Adipose tissue (tissue), 3 donors: Measurements from ENCODE around the gene PNCK. TPM values are rescaled to one million over a fixed set of nuclear protein-coding genes. Genes with fewer than 3 reads are reported as not detected.
"Not testable (repeated sequence)": the region's sequence is repeated elsewhere in the genome, so short reads cannot be mapped to it uniquely, and the experiment has no call there.

Experiments
- H3K27ac ChIP-seq: one replicate; pipeline ENCODE4 v1.5.1; 2013; ENCODE audit warnings: low read depth, low read length
- WGBS, 3 donors: extraction: QIAGEN DNeasy Blood & Tissue Kit; methylation state at CpG; one replicate each; pipeline ENCODE4 v1.1.7; 2013; 5-methylcytosine and 5-hydroxymethylcytosine counted together
- polyA plus RNA-seq, 3 donors: library from polyadenylated mRNA; stranded (reverse); fragments of 200-250 nt; gene quantifications; one replicate each; pipeline ENCODE4 v1.2.3, GENCODE V29; 2013
- donor health status: healthy with polysubstance abuse.
- donor health status: Bipolar disorder and iron deficiency.
- donor health status: healthy.

The PNCK gene
- polyA plus RNA-seq, 3 donors = 0.64 to 1.5 (median 1.5) TPM

DNA sequence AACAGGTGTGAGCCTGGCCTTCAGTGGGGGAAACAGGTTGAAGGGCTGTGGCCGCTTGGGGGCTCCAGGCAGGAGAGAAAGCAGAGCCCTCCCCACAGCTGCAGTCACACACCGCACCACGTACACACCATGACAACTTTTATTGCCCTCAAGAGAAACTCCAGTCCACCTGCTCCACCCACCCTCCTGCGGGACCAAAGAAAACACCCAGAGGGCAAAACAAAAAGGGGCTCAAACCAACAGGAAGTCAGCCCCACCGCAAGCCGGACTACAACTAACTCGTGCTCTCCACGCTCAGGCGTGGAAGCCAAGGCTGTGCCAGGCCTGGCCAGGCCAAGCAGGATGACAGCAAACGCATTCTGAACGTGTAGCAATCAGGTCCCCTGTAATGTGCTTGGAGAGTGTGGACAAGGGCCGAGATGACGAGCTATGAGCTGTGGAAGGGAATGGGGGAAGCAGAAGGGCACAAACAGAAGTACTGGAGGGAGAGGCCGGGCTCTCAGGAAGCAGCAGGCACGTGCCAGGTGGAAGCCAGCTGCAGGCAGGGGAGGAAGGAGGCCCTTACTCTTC, 26.8 kb upstream of the PNCK start:
- no peak overlapping the region for H3K27ac ChIP-seq
- WGBS, 3 donors = 68 to 77% (median 77%) methylated on average over 14 to 15 of the region's 15 CpGs

DNA sequence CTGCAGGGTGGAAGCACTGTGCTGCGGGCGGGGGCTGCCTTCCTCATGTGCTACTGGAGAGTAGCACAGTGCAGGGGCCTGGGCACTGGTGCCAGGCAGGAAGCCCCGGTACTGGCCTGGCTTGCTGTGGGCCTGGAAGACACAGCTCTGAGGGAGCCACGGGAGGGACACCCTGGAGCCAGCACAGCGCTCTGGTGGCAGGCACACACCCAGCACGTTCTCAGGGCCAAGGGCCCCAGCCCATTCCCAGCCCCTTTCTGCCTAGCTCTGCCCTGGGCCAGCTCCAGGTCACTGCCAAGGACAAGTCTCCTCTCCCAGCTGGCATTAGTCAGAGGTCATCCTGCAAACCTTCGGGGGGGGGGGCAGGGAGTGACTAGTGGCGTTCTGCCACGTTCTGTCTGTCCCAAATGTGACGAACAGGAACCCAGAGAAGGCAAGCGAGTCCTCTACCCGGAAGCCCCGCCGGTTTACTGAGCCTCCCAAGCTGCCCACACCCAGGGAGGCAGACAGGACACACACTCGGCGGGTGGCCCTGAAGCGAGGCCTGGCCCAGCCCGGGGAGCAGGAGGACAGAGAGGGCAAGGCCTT, 26.3 kb upstream of the PNCK start:
- not testable (repeated sequence) for H3K27ac ChIP-seq
- WGBS, 3 donors = 65 to 74% (median 66%) methylated on average over 13 to 18 of the region's 18 CpGs

DNA sequence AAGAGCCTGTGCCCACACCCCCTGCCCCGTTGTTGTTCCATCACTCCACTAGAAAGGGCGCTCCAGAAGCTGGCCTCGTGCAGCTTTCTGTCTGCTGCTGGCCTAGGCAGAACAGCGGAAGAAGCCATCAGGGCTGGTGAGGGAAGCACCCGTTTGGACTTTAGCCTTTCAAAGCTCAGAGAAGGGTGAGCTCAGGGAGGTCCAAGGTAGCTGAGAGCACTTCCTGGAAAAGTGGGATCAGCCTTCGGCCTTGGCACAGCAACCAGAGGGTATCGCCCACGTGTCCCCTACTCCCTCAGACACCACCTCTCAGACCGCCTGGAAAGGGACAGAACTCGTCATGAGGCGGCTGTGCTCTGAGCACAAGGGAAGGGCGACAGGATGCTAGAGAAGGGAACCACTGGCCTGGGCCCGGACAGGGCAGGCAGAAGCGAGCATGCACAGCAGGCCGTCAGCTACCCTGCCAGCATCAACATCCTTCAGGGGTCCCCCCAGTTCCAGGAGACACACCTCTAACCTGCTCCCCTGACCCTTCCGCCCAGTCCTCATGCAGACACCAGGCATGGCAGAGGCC, 25.7 kb upstream of the PNCK start:
- 83 to 88% (median 88%) methylated on average over 9 to 16 of the region's 16 CpGs for WGBS, 3 donors
- H3K27ac ChIP-seq = not testable (repeated sequence)

DNA sequence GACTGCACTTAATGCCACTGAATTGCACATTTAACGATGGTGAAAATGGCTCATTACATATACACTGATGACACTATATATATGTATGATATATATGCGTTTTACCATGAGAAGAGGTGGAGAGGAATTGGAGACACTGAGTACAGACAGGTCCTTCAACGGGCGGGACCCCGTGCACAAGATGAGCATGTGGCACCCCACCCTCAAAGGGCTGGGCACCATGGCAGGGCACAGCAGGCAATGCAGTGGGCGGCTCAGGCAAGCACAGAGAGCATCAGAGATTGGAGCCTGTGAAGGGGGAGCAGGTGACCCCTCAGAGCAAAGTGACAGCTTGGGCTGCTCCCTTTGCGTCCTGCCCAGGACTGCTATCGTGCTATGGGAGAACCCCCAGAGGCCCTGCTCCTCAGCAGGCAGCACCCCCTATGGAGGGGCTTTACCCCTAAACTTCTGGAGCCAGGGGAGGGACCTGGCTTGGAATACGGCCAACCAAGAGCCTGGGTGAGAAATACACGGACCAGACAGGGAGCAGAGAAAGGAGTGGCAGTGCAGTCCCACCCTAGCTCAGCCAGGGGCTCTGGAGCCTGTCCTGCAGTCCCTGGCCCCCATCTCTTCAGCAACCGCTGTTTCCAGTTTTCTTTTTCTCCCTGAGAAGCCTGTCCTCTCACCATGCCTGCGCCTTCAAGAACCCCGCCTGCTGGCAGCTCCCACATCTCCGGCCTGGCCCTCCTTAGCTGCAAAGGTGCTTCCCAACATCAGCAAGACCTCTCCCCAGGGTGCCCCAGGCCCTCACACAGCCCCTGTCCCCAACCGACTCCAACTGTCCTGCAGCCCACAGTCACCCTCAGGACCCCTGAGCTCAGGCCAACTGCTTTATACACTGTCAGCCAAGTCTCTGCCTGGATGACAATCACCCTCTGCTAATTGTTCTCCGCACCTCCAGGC, 24.6 kb upstream of the PNCK start:
- WGBS, 3 donors = 86 to 92% (median 90%) methylated on average over 11 to 14 of the region's 16 CpGs
- no peak overlapping the region for H3K27ac ChIP-seq

DNA sequence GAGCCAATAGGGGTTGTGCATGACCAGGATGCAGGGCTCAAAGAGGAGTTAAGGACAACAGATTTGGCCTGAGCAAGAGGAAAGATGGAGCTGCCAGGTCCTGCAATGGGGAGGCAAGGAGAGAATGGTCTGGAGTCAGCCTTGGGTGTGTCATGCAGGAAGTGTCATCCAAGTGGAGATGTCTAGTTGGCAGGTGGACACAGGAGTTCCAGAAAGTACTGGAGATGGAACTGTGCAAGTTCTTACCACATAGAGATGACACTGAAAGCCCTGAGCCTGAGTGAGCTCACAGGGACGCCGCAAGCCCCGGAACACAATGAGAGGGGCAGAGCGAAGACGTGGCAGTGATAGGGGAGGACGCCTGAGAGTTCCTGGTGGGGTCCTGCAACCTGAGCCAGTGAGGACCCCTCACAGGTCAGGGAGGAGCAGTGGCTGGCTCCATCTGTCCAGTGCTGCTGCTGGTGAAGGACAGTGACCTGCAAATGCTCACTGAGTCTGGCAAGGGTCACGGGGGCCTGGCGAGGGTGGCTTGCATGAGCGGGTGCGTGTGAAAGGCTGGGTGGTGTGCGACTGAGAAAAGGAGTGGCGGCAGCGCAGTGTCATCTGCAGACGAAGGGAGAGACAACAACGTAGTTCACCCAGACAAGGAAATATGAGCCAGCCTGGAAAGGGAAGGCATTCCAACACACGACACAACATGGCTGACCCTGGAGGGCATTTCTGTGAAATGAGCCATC, 23.5 kb upstream of the PNCK start:
- 88 to 95% (median 93%) methylated on average over 16 of the region's 16 CpGs for WGBS, 3 donors

DNA sequence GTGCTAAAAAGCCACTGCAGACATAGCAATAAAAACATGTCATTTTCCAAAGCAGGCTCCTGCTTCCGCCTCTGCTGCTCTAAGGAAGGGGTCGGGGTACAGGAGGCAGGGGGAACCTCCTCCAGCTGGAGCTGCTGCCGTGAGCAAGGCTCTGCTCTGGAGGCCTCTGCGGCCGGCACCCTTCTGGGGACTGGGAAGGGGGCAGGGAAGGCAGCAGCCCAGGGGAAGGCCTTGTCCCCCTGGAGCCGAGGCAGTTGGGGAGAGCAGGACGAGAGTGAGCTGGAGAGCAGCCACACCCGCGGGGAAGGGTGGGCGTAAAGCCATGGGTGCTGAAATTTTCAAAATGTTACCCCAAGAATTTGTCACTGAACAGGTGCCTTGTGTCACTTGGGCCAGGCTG, 22.9 kb upstream of the PNCK start:
- not testable (repeated sequence) for H3K27ac ChIP-seq
- WGBS, 3 donors = 85 to 91% (median 87%) methylated on average over 7 to 10 of the region's 10 CpGs

More for the DNA sequence above, 23.5 kb upstream of the PNCK start:
- H3K27ac ChIP-seq = not testable (repeated sequence)

DNA sequence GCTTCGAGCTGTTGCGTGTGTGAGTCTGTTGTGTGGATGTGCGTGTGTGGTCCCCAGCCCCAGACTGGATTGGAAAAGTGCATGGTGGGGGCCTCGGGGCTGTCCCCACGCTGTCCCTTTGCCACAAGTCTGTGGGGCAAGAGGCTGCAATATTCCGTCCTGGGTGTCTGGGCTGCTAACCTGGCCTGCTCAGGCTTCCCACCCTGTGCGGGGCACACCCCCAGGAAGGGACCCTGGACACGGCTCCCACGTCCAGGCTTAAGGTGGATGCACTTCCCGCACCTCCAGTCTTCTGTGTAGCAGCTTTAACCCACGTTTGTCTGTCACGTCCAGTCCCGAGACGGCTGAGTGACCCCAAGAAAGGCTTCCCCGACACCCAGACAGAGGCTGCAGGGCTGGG, 22.5 kb upstream of the PNCK start:
- no peak overlapping the region for H3K27ac ChIP-seq
- WGBS, 3 donors = 83 to 89% (median 86%) methylated on average over 11 to 15 of the region's 15 CpGs

DNA sequence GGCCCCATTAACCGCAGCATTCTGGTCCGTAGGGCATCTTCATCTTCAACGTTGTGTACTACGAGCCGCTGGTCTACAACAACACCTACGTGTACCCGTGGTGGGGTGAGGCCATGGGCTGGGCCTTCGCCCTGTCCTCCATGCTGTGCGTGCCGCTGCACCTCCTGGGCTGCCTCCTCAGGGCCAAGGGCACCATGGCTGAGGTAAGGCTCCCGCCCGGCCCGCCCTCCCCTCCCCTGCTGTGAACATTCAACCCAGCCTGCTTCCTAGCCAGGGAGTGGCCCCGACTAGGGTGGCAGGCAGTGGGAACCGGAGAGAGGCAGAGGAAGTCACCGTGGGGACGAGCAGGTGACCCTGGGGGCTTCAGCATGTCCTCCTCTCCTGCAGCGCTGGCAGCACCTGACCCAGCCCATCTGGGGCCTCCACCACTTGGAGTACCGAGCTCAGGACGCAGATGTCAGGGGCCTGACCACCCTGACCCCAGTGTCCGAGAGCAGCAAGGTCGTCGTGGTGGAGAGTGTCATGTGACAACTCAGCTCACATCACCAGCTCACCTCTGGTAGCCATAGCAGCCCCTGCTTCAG, 21.2 kb upstream of the PNCK start:
- WGBS, 3 donors = 85 to 91% (median 87%) methylated on average over 9 to 22 of the region's 23 CpGs

DNA sequence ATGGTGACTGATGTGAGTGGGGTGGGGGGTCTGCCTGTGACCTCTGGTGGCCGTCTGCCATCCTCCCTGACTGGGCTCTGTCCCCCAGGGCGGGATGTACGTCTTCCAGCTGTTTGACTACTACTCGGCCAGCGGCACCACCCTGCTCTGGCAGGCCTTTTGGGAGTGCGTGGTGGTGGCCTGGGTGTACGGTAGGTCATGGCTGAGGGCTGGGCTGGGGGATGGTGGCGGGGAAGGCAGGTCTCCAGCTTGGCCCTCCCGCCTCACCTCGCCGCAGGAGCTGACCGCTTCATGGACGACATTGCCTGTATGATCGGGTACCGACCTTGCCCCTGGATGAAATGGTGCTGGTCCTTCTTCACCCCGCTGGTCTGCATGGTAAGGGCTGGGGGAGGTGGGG, 20.6 kb upstream of the PNCK start:
- not testable (repeated sequence) for H3K27ac ChIP-seq
- 91 to 95% (median 92%) methylated on average over 7 to 16 of the region's 16 CpGs for WGBS, 3 donors

More for the DNA sequence above, 21.2 kb upstream of the PNCK start:
- no peak overlapping the region for H3K27ac ChIP-seq

DNA sequence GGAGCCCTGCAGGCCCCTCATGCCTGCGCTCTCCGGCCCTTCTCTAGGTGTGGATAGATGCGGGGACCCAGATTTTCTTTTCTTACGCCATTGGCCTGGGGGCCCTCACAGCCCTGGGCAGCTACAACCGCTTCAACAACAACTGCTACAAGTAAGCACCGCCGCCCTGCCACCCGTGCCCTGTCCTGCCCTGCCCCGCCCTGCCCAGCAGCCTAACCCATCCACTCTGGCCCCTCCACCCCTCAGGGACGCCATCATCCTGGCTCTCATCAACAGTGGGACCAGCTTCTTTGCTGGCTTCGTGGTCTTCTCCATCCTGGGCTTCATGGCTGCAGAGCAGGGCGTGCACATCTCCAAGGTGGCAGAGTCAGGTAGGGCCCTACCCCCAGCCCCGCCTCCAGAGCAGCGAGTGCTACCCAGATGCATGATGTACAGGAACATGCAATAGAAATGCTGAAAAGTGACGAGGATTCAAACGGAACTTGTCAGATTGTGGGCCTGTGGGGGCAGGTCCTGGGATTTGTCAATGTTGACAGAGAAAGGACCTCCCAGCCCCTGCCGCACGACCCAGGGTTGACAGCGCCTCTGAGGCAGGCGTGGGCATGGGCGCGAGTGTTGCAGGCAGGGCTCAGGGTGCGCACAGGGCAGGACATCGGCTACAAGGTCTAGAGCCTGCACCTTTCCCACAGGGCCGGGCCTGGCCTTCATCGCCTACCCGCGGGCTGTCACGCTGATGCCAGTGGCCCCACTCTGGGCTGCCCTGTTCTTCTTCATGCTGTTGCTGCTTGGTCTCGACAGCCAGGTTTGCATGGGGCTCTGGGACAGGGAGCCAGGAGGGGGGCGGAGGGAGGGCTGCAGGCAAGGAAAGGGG, 19.8 kb upstream of the PNCK start:
- 73 to 85% (median 83%) methylated on average over 13 to 30 of the region's 31 CpGs for WGBS, 3 donors
- no peak overlapping the region for H3K27ac ChIP-seq

DNA sequence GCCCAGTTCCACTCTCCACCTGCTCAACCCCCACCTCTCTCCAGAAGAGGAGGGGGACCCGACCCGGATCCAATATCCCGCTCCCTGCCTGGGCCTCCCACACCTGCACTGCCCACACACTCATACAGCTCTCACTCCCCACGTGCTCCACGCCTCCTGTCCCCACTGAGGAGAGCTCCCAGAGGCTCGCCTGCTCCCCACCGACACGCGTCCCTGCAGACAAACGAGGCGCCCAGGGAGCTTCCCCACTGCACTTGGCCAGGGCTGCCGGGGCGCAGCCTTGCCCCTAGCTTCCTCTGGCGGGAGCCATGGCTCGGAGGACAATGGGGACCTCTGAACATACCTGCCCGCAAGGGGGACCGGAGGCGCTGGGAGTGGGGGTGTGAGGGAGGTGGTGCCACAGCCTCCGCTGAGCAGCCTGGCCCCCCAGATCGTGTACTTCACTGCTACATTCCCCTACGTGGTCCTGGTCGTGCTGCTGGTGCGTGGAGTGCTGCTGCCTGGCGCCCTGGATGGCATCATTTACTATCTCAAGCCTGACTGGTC, 19.1 kb upstream of the PNCK start:
- no peak overlapping the region for H3K27ac ChIP-seq
- 49 to 80% (median 65%) methylated on average over 10 to 24 of the region's 24 CpGs for WGBS, 3 donors

DNA sequence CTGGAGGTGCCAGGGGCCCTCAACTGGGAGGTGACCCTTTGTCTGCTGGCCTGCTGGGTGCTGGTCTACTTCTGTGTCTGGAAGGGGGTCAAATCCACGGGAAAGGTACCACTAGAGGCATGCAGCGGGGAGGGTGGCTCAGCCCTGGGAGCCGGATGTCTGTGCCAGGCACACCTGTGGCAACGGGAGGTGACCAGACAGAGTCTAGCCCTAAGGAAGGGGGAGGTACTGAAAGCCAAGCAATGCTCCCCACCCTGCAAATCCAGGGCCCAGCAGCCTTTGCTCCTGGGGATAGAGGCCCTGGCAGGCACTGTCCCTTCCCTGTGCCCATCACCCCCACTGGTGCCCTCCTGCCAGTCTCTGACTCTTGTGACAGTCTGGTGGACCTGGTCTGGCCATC, 18.4 kb upstream of the PNCK start:
- 60 to 82% (median 73%) methylated on average over 2 to 4 of the region's 4 CpGs for WGBS, 3 donors
- H3K27ac ChIP-seq = no peak overlapping the region

DNA sequence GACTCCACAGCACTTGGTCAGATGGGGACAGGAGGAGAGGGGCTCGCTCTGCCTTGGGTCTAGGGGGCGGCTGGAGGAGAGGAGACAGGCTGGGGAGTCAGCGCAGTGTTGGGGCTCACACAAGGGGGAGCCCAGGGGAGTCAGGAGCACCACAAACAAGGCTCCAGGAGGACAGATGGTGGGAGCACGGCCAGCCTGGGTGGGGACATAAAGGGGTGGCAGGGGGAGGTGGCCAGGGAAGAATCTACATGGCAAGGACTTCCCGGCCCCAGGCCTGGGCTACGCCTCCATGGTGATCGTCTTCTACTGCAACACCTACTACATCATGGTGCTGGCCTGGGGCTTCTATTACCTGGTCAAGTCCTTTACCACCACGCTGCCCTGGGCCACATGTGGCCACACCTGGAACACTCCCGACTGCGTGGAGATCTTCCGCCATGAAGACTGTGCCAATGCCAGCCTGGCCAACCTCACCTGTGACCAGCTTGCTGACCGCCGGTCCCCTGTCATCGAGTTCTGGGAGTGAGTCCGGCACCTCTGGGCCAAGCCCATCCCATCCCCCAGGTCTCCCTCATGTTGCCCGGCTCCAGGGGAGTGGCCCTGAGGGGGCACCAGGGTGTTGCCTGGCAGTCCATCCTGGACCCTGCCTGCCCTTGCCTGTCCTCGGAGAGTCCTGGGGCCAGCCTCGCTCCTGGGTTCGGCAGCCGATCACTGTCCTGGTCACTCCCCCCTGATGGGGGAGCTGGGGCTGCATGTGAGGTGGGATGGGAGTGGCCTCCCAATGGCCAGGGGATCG, 17.6 kb upstream of the PNCK start:
- not testable (repeated sequence) for H3K27ac ChIP-seq
- WGBS, 3 donors = 78 to 90% (median 86%) methylated on average over 6 to 21 of the region's 21 CpGs

DNA sequence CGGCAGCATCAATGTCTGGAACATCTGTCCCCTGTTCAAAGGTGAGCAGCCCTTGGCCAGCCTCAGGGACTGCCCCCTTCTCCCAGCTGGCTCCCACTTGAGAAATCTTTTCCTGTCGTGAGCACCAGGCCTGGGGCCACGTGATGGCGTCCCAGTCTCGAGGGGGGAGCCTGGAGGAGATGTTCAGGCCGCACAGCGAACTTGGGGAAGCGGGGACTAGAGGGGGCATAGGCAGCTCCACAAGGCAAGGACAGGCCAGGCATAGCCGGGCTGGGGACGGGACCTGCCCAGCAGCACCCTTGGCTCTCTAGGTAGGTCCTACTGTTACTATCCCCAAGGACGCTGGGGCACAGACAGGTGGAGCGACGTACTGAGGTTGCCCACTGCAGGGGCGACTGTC, 16.9 kb upstream of the PNCK start:
- no peak overlapping the region for H3K27ac ChIP-seq
- WGBS, 3 donors = 83 to 97% (median 83%) methylated on average over 4 to 14 of the region's 14 CpGs

DNA sequence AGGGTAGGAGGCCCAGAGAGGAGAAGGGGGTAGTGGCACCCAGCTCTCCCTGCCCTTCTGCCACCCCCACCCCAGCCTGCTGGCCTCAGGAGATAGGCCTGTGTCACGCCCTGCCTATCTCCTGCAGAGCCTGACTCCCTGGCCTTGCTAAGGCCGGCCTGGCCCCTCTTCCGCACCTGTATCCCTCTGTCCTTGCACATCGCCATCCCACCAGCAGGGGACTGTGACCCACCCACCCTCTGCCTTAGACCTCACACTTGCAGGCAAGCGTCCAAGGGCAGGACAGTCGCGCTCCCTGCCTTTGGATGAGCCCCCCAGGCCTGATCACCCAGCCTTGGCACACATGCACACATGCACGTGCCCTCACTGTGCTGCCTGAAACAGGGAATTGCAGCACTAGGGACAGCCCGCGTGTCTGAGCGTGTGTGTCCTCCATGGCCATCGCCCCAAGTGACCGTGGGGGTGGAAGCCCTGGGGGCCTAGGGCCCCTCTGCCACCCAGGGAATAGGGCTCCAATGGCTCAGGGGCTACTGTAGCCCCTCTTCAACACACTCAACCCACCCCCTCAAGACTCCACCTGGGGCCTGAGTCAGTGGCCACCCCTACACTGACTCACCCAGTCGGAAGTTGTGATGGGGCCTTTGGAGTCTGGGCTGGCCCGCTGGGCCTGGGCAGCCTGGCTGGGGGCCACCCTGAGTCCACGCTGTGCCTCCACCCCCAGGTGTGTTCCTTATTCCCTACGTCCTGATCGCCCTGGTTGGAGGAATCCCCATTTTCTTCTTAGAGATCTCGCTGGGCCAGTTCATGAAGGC, 16.2 kb upstream of the PNCK start:
- no peak overlapping the region for H3K27ac ChIP-seq
- WGBS, 3 donors = 81 to 90% (median 88%) methylated on average over 14 to 19 of the region's 19 CpGs
